Measurements from ENCODE around the gene MRPS15. TPM values are rescaled to one million over a fixed set of nuclear protein-coding genes. Genes with fewer than 3 reads are reported as not detected.

MRPS15 gene
- total RNA-seq, 1 experiment from 2014 or later = 140 TPM

- no peak for TF ChIP-seq EZH2 (IDR thresholded peaks at IDR 0.05; ENCODE audit: borderline replicate concordance, low read depth, low read length, poor library complexity, severe bottlenecking)
- TF ChIP-seq CTCF (conservative IDR thresholded peaks at IDR 0.05; ENCODE audit: low read depth, low read length) = no peak
- no peak for DNase-seq (ENCODE audit: low spot score)
- no peaks in the 10 kb centered on the region for H3K27me3 ChIP-seq (replicated peaks; ENCODE audit: insufficient read depth, low read depth, low read length, poor library complexity)
- H3K36me3 ChIP-seq (ENCODE audit: insufficient read depth, low read length, poor library complexity, severe bottlenecking) = no peaks in the 10 kb centered on the region
- H3K4me1 ChIP-seq (ENCODE audit: insufficient read depth, low read length, poor library complexity, severe bottlenecking) = no peaks in the 10 kb centered on the region
- H3K9me3 ChIP-seq (ENCODE audit: low read depth, low read length, poor library complexity, severe bottlenecking) = no peaks in the 10 kb centered on the region
- intact Hi-C loops (cut with micrococcal nuclease; ENCODE audit: unreplicated experiment) = no loop called here
- ChIA-PET POLR2A (ENCODE audit: low non-redundant PET) (interaction anchor here (0.7 kb wide), 1 partner anchor 29 kb away, joined by 3 read pairs; no protein-coding TSS in a partner anchor), CTCF (no interaction called here)
- H3K4me3 ChIP-seq (ENCODE audit: low read depth, low read length, poor library complexity, severe bottlenecking) = no peak overlapping the region
- no peak overlapping the region for H3K27ac ChIP-seq (ENCODE audit: low read depth, low read length, poor library complexity, severe bottlenecking)
- BruUV-seq (replicated peaks) = no TSS peak
Measured at GRCh38 chr1:36406440-36406839, 57.7 kb downstream of the MRPS15 start.

Other genes with a start within 250 kb of the MRPS15 start
- gene THRAP3, start 239.9 kb downstream of the MRPS15 start, total RNA-seq (2021) = 133 and 143 TPM in 2 replicates
- gene SH3D21, start 158.0 kb downstream of the MRPS15 start, total RNA-seq (2021) = 2.9 and 4.0 TPM in 2 replicates
- 6.2 and 8.4 TPM in 2 replicates for gene EVA1B, start 140.7 kb downstream of the MRPS15 start, total RNA-seq (2021)
- 93.2 and 109 TPM in 2 replicates for gene STK40, start 78.5 kb downstream of the MRPS15 start, total RNA-seq (2021)
- gene LSM10, start 66.5 kb downstream of the MRPS15 start, total RNA-seq (2021) = 60.7 and 68.0 TPM in 2 replicates
- 5.7 and 10.6 TPM in 2 replicates for gene OSCP1, start 13.9 kb downstream of the MRPS15 start, total RNA-seq (2021)
- not detected in 2 replicates for gene CSF3R, start 18.5 kb upstream of the MRPS15 start, total RNA-seq (2021)